IMR-90 (cell line): Measurements from ENCODE around the gene RBM42. TPM values are rescaled to one million over a fixed set of nuclear protein-coding genes. Genes with fewer than 3 reads are reported as not detected.
A peak's percentile ranks its signal among the peaks of the same experiment; 100 is the strongest.

ENCODE experiments used
- ATAC-seq: fragments of 200-7000 bp; cut with Tn5 transposase; 2 replicates; pipeline ENCODE4 v1.9.1; 2020; ENCODE audit warnings: low read depth, mild to moderate bottlenecking, moderate library complexity
- BruUV-seq: library from RNA; stranded (reverse); fragments of 400-500 nt; replicated peaks from 2 replicates; lab custom pipeline; 2021; lab: Mats Ljungman, UMichigan
- CTCF ChIA-PET: fragments of 300-600 bp; formaldehyde crosslinking; extraction: SDS; loops from one replicate; lab custom pipeline; 2021; ENCODE audit warnings: antibody characterized with exemption; lab: Yijun Ruan, JAX
- POLR2A ChIA-PET: fragments of 300-600 bp; sonication (Branson Sonifier 250); formaldehyde crosslinking; loops from one replicate; lab custom pipeline; 2022; ENCODE audit warnings: antibody characterized with exemption; ENCODE audit not compliant: unreplicated experiment; lab: Charles Lee
- DNase-seq: peaks from one replicate; pipeline ENCODE4 v3.0.0; 2013
- H2AFZ ChIP-seq: replicated peaks from 2 replicates; pipeline ENCODE3; 2013; ENCODE audit warnings: low read length, mild to moderate bottlenecking; ENCODE audit not compliant: poor library complexity
- H2AK5ac ChIP-seq: 2 replicates; pipeline ENCODE4 v1.6.1; 2013; ENCODE audit warnings: low read depth, low read length, inconsistent platforms
- H2AK9ac ChIP-seq: replicated peaks from 2 replicates; pipeline ENCODE3; 2013; ENCODE audit warnings: mild to moderate bottlenecking, low read depth, low read length, moderate library complexity; ENCODE audit not compliant: poor library complexity
- H2BK120ac ChIP-seq: 2 replicates; pipeline ENCODE4 v1.6.1; 2013; ENCODE audit warnings: low read depth, low read length, inconsistent platforms
- H2BK15ac ChIP-seq: 3 replicates; pipeline ENCODE4 v1.6.1; 2013; ENCODE audit warnings: low read depth, low read length, inconsistent platforms
- H2BK20ac ChIP-seq: 2 replicates; pipeline ENCODE4 v1.6.1; 2013; ENCODE audit warnings: low read depth, mild to moderate bottlenecking, inconsistent platforms, low read length, moderate library complexity
- H2BK5ac ChIP-seq: 2 replicates; pipeline ENCODE4 v1.6.1; 2013; ENCODE audit warnings: mild to moderate bottlenecking, low read depth, low read length, inconsistent platforms; ENCODE audit not compliant: poor library complexity, severe bottlenecking
- H3K14ac ChIP-seq: replicated peaks from 2 replicates; pipeline ENCODE4 v1.6.1; 2013; ENCODE audit warnings: low read depth, low read length, inconsistent platforms
- H3K18ac ChIP-seq: 2 replicates; pipeline ENCODE4 v1.6.1; 2013; ENCODE audit warnings: low read depth, low read length, control low read depth
- H3K23ac ChIP-seq: 2 replicates; pipeline ENCODE4 v1.6.1; 2013; ENCODE audit warnings: low read depth, low read length, inconsistent platforms
- H3K27ac ChIP-seq: 2 replicates; pipeline ENCODE4 v1.5.1; 2013; ENCODE audit warnings: mild to moderate bottlenecking, control low read depth, low read length; ENCODE audit not compliant: insufficient read depth
- H3K27me3 ChIP-seq: 2 replicates; pipeline ENCODE4 v1.6.1; 2013; ENCODE audit warnings: low read length; ENCODE audit not compliant: control insufficient read depth, insufficient read depth
- H3K36me3 ChIP-seq: 2 replicates; pipeline ENCODE4 v1.6.1; 2013; ENCODE audit warnings: low read length, mixed read lengths; ENCODE audit not compliant: control insufficient read depth, insufficient read depth
- H3K4ac ChIP-seq: 2 replicates; pipeline ENCODE4 v1.6.1; 2013; ENCODE audit warnings: low read depth, low read length, inconsistent platforms
- H3K4me1 ChIP-seq: 2 replicates; pipeline ENCODE4 v1.6.1; 2013; ENCODE audit warnings: low read length, mixed read lengths; ENCODE audit not compliant: control insufficient read depth, insufficient read depth
- H3K4me2 ChIP-seq: 2 replicates; pipeline ENCODE4 v1.6.1; 2013; ENCODE audit warnings: low read depth, mild to moderate bottlenecking, control low read depth, low read length, moderate library complexity
- H3K4me3 ChIP-seq: 2 replicates; pipeline ENCODE4 v1.5.1; 2013; ENCODE audit warnings: low read depth, mild to moderate bottlenecking, control low read depth, low read length, moderate library complexity; ENCODE audit not compliant: insufficient read depth
- H3K56ac ChIP-seq: 2 replicates; pipeline ENCODE4 v1.6.1; 2013; ENCODE audit warnings: low read length, inconsistent platforms; ENCODE audit not compliant: insufficient read depth; ENCODE audit errors: extremely low read depth
- H3K79me1 ChIP-seq, 2 experiments: 2 replicates each; pipeline ENCODE4 v1.6.1; 2013; ENCODE audit warnings: low read length in 2 of 2, inconsistent platforms in 1 of 2, low read depth in 1 of 2
- H3K9ac ChIP-seq: 2 replicates; pipeline ENCODE4 v1.6.1; 2013; ENCODE audit warnings: low read depth, low read length, control low read depth
- H3K9me1 ChIP-seq: 2 replicates; pipeline ENCODE4 v1.6.1; 2013; ENCODE audit warnings: low read length, inconsistent platforms; ENCODE audit not compliant: insufficient read depth
- H3K9me3 ChIP-seq: 2 replicates; pipeline ENCODE4 v1.6.1; 2013; ENCODE audit warnings: low read length; ENCODE audit not compliant: control insufficient read depth, insufficient read depth
- H4K20me1 ChIP-seq: 2 replicates; pipeline ENCODE4 v1.6.1; 2013; ENCODE audit warnings: low read length, inconsistent platforms; ENCODE audit not compliant: insufficient read depth
- H4K5ac ChIP-seq: 2 replicates; pipeline ENCODE4 v1.6.1; 2013; ENCODE audit warnings: mild to moderate bottlenecking, low read depth, low read length, control low read depth
- H4K8ac ChIP-seq, 2 experiments: 2 replicates each; pipeline ENCODE4 v1.6.1; 2013; ENCODE audit warnings: low read depth in 2 of 2, low read length in 2 of 2, control low read depth in 1 of 2, inconsistent platforms in 1 of 2
- H4K91ac ChIP-seq: 2 replicates; pipeline ENCODE4 v1.6.1; 2013; ENCODE audit warnings: low read depth, low read length, inconsistent platforms; ENCODE audit not compliant: insufficient read depth
- CEBPB ChIP-seq: IDR thresholded peaks from 2 replicates; pipeline ENCODE4 v1.6.1; 2012; ENCODE audit warnings: low read depth, low read length, improper control_type of control experiment
- CHD1 ChIP-seq: IDR thresholded peaks from 2 replicates; pipeline ENCODE4 v1.6.1; 2012; ENCODE audit warnings: low read depth, low read length, improper control_type of control experiment
- CTCF ChIP-seq: conservative IDR thresholded peaks from 2 replicates; pipeline ENCODE4 v1.5.1; 2012; ENCODE audit warnings: mild to moderate bottlenecking, low read depth, low read length, improper control_type of control experiment
- FOS ChIP-seq: fragments of 150-350 bp; IDR thresholded peaks from 2 replicates; pipeline ENCODE4 v1.6.1; 2016; ENCODE audit warnings: low read depth, low read length
- MAFK ChIP-seq: IDR thresholded peaks from 2 replicates; pipeline ENCODE4 v1.6.1; 2012; ENCODE audit warnings: low read depth, low read length, improper control_type of control experiment
- MAZ ChIP-seq: IDR thresholded peaks from 2 replicates; pipeline ENCODE4 v1.6.1; 2012; ENCODE audit warnings: low read depth, mild to moderate bottlenecking, low read length, improper control_type of control experiment, moderate library complexity, borderline replicate concordance
- MXI1 ChIP-seq: IDR thresholded peaks from 2 replicates; pipeline ENCODE4 v1.6.1; 2012; ENCODE audit warnings: low read depth, mild to moderate bottlenecking, low read length, moderate library complexity, borderline replicate concordance
- RAD21 ChIP-seq: IDR thresholded peaks from 2 replicates; pipeline ENCODE4 v1.6.1; 2012; ENCODE audit warnings: low read length, improper control_type of control experiment
- RCOR1 ChIP-seq: IDR thresholded peaks from 2 replicates; pipeline ENCODE4 v1.6.1; 2012; ENCODE audit warnings: mild to moderate bottlenecking, low read length, improper control_type of control experiment; ENCODE audit not compliant: insufficient replicate concordance
- RFX5 ChIP-seq: IDR thresholded peaks from 2 replicates; pipeline ENCODE4 v1.8.0; 2012; ENCODE audit warnings: low read depth, mild to moderate bottlenecking, low read length, moderate library complexity
- SMC3 ChIP-seq: fragments of 150-350 bp; IDR thresholded peaks from 2 replicates; pipeline ENCODE4 v1.6.1; 2016; ENCODE audit warnings: low read depth, mild to moderate bottlenecking, antibody characterized with exemption, low read length, moderate library complexity
- WGBS, 2 experiments: methylation state at CpG; one replicate each; pipeline versions ENCODE4 v1.1.5 to v1.1.7; 2013; ENCODE audit warnings: missing lambda C conversion rate in 2 of 2; ENCODE audit not compliant: insufficient read length in 1 of 2; ENCODE audit errors: extremely low coverage in 2 of 2; 5-methylcytosine and 5-hydroxymethylcytosine counted together
- dilution Hi-C: fragments of 300-500 bp; cut with HindIII; formaldehyde crosslinking; loops from one replicate; pipeline ENCODE4 v1.14.3; 2018; ENCODE audit warnings: low sequenced_read_pairs; ENCODE audit not compliant: unreplicated experiment
- in situ Hi-C: fragments of 300-500 bp; cut with MboI; formaldehyde crosslinking; loops from 3 replicates; pipeline ENCODE4 v1.14.3; 2019; ENCODE audit warnings: low sequenced_read_pairs, inconsistent platforms, mixed read lengths
- intact Hi-C: fragments of 100-400 bp; cut with micrococcal nuclease; formaldehyde crosslinking; loops from 2 replicates; pipeline ENCODE4 v1.10.0; 2022
- polyA plus RNA-seq, 3 experiments: library from polyadenylated mRNA; depleted of rRNA; stranded (reverse); fragments of >200 nt; gene quantifications; 2 replicates each; pipeline ENCODE4 v1.2.3, GENCODE V29; 2012; ENCODE audit warnings: low replicate concordance in 1 of 3
- total RNA-seq: library from RNA; depleted of rRNA; stranded (reverse); fragments of >200 nt; gene quantifications from 2 replicates; pipeline ENCODE4 v1.2.3, GENCODE V29; 2012
- TF ChIP-seq, protein P1 (sequence below): fragments of 150-350 bp; IDR thresholded peaks from 2 replicates; pipeline ENCODE4 v1.6.1; 2017; ENCODE audit warnings: mild to moderate bottlenecking, antibody characterized with exemption, low read length, low read depth

The RBM42 gene
- total and polyA plus RNA-seq, 2 of the 4 experiments (the other 2 are of a cell fraction): 19.0 to 41.5 TPM

DNA sequence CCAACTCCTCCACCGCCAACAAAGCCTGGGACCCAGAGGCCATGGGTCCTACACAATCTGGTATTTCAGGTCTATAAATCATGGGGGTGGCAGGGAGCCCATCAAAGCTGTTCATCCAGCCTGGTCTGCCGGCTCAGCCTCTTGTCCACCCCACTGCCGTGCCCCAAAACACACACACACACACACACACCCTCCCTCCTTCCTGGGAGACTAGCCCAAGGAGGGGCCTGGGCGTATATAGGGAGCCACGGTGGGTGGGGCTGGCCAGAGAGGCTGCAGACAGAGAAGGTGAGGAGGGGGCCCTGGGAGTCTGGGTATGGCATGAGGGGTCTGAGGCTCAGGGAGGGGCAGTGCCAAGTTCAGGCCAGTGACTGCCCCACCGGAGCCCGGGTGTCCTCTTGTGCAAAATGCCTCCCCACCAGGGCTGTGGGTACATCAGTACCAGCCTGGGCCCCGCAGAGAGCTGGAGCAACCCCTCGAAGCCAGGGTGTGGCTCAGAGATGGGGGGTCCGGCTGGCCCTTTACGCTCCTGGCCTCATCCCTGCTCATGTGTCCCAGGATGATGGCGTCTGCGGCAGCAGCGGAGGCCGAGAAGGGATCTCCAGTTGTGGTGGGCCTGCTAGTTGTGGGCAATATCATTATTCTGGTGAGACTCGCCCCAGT lies 37.5 kb downstream of the RBM42 start, which contains the start of gene UPK1A:
UPK1A (plus strand) TSS at position 267 of the 663 bp plus-strand sequence; CDS start at position 563, 296 bp downstream.
- H2AK5ac ChIP-seq: no peak within 1 kb of the TSS
- no peak within 1 kb of the TSS for H4K8ac ChIP-seq
- no peak within 1 kb of the TSS for H3K4me3 ChIP-seq
- H2BK5ac ChIP-seq: no peak within 1 kb of the TSS
- dilution Hi-C loops (no loop called here), in situ Hi-C loops (no loop called here), intact Hi-C loops (no loop called here)
- H3K4me2 ChIP-seq: no peak within 1 kb of the TSS
- ChIA-PET POLR2A (no interaction called here), CTCF (no interaction called here)
- no peak within 1 kb of the TSS for H2BK20ac ChIP-seq
- H3K9me3 ChIP-seq: no peaks in the 10 kb centered on the region
- no peak within 1 kb of the TSS for H2BK15ac ChIP-seq
- H4K5ac ChIP-seq: no peak within 1 kb of the TSS
- no peak within 1 kb of the TSS for H3K9ac ChIP-seq
- TF ChIP-seq CEBPB: no peak
- no peak for TF ChIP-seq RFX5
- no peak for TF ChIP-seq RAD21
- no peak for TF ChIP-seq CHD1
- TF ChIP-seq CTCF: no peak
- TF ChIP-seq RCOR1: no peak
- TF ChIP-seq, protein P1, sequence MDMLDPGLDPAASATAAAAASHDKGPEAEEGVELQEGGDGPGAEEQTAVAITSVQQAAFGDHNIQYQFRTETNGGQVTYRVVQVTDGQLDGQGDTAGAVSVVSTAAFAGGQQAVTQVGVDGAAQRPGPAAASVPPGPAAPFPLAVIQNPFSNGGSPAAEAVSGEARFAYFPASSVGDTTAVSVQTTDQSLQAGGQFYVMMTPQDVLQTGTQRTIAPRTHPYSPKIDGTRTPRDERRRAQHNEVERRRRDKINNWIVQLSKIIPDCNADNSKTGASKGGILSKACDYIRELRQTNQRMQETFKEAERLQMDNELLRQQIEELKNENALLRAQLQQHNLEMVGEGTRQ: no peak
- no peak for TF ChIP-seq MAZ
- TF ChIP-seq MXI1: no peak
- no peak for TF ChIP-seq MAFK
- TF ChIP-seq SMC3: no peak
- TF ChIP-seq FOS: no peak
- H4K91ac ChIP-seq: no peak within 1 kb of the TSS
- H3K14ac ChIP-seq: no peak within 1 kb of the TSS
- DNase-seq: no peak
- H3K79me1 ChIP-seq: peaks cover 0 to 2% of the 10 kb centered on the region in 2 experiments; a peak in 1 of 4 replicates
- peaks cover 16% of the 10 kb centered on the region for H3K36me3 ChIP-seq
- H3K27ac ChIP-seq: no peak within 1 kb of the TSS
- H2AK9ac ChIP-seq: no peak within 1 kb of the TSS
- H2BK120ac ChIP-seq: no peak within 1 kb of the TSS
- 83% methylated on average over 3 of the region's 16 CpGs; no CpG with 5 or more reads in 1 of the 2 experiments for WGBS, 2 experiments
- H3K56ac ChIP-seq: no peak within 1 kb of the TSS
- no peak within 1 kb of the TSS for H3K18ac ChIP-seq
- H3K23ac ChIP-seq: no peak within 1 kb of the TSS
- H3K4ac ChIP-seq: no peak within 1 kb of the TSS
- peak; percentile 28; the same call in 1 of the 2 replicates for ATAC-seq
- H2AFZ ChIP-seq: no peak within 1 kb of the TSS
- peaks cover 5% of the 10 kb centered on the region; the same call in 1 of the 2 replicates for H3K27me3 ChIP-seq
- no TSS peak for BruUV-seq
- H3K9me1 ChIP-seq: no peaks in the 10 kb centered on the region
- 0 out of 2 replicates have a peak, but pooled peaks cover 5% of the 10 kb centered on the region for H4K20me1 ChIP-seq
- H3K4me1 ChIP-seq: no peaks in the 10 kb centered on the region
